Body of pancreas (tissue), 4 donors: ENCODE measurements around the gene ABCB9.

Source experiments
- POLR2A ChIP-seq, 3 donors: fragments of 450-650 bp; IDR thresholded peaks; one replicate each; pipeline ENCODE4 v1.6.1; 2016; ENCODE audit warnings: antibody characterized with exemption in 3 of 3, mild to moderate bottlenecking in 2 of 3
- TF ChIP-seq, protein P1 (sequence below), 7 experiments: fragments of 450-650 bp in 4 of 7; fragments of 200-600 bp in 3 of 7; sonication (generic) in 3 of 7; IDR thresholded peaks; one replicate each; pipeline ENCODE4 v1.5.1; 2016 to 2019; ENCODE audit warnings: antibody characterized with exemption in 7 of 7

DNA sequence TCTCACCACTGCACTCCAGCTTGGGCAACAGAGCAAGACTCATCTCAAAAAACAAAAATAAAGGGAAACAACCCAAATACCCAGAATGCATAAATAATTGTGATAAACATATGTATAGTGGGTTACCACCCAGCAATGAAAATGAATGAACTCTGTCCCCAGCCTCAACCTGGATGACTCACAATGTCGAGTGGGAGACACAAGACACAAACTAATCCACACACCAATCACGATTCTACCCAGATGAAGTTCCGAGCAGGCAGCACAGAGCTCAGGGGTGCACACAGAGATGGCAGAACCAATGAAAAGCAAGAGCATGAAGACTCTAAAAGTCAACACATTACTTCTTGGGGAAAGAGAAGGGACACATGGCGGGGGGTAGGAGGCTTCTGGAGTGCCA lies 27.1 kb downstream of the ABCB9 start:
- TF ChIP-seq, protein P1, sequence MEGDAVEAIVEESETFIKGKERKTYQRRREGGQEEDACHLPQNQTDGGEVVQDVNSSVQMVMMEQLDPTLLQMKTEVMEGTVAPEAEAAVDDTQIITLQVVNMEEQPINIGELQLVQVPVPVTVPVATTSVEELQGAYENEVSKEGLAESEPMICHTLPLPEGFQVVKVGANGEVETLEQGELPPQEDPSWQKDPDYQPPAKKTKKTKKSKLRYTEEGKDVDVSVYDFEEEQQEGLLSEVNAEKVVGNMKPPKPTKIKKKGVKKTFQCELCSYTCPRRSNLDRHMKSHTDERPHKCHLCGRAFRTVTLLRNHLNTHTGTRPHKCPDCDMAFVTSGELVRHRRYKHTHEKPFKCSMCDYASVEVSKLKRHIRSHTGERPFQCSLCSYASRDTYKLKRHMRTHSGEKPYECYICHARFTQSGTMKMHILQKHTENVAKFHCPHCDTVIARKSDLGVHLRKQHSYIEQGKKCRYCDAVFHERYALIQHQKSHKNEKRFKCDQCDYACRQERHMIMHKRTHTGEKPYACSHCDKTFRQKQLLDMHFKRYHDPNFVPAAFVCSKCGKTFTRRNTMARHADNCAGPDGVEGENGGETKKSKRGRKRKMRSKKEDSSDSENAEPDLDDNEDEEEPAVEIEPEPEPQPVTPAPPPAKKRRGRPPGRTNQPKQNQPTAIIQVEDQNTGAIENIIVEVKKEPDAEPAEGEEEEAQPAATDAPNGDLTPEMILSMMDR (IDR thresholded peaks at IDR 0.05): no peak
- no peak for TF ChIP-seq POLR2A (IDR thresholded peaks at IDR 0.05)
